Aorta (tissue), 5 donors: ENCODE measurements around the gene TRAF1. TPM values are rescaled to one million over a fixed set of nuclear protein-coding genes. Genes with fewer than 3 reads are reported as not detected.
A peak's percentile ranks its signal among the peaks of the same experiment; 100 is the strongest.

Source experiments
- ATAC-seq: fragments of 200-7000 bp; cut with Tn5 transposase; one replicate; pipeline ENCODE4 v1.9.1; 2022; ENCODE audit warnings: moderate library complexity; ENCODE audit not compliant: low FRiP score
- DNase-seq, 2 donors: peaks; one replicate each; pipeline ENCODE4 v3.0.0-alpha.2; 2020
- H3K27ac ChIP-seq, 2 donors: one replicate each; pipeline ENCODE4 v1.5.1; 2013; ENCODE audit warnings: low read length in 2 of 2, mild to moderate bottlenecking in 2 of 2, moderate library complexity in 2 of 2, control low read depth in 1 of 2, inconsistent platforms in 1 of 2, low read depth in 1 of 2
- H3K27me3 ChIP-seq, 2 donors: one replicate each; pipeline ENCODE4 v1.6.1; 2013; ENCODE audit warnings: control low read depth in 1 of 2, low read length in 1 of 2, mild to moderate bottlenecking in 1 of 2, moderate library complexity in 1 of 2; ENCODE audit not compliant: insufficient read depth in 2 of 2, control insufficient read depth in 1 of 2
- H3K36me3 ChIP-seq, 2 donors: one replicate each; pipeline ENCODE4 v1.6.1; 2013; ENCODE audit warnings: control low read depth in 1 of 2, low read length in 1 of 2, mild to moderate bottlenecking in 1 of 2; ENCODE audit not compliant: insufficient read depth in 2 of 2, control insufficient read depth in 1 of 2
- H3K4me1 ChIP-seq, 2 donors: one replicate each; pipeline ENCODE4 v1.6.1; 2013; ENCODE audit warnings: low read length in 2 of 2, control low read depth in 1 of 2, mild to moderate bottlenecking in 1 of 2, moderate library complexity in 1 of 2; ENCODE audit not compliant: insufficient read depth in 2 of 2, control insufficient read depth in 1 of 2
- H3K4me3 ChIP-seq, 2 donors: one replicate each; pipeline ENCODE4 v1.5.1; 2013; ENCODE audit warnings: low read length in 2 of 2, control low read depth in 1 of 2, mild to moderate bottlenecking in 1 of 2
- H3K9me3 ChIP-seq: one replicate; pipeline ENCODE4 v1.6.1; 2013; ENCODE audit warnings: mild to moderate bottlenecking, low read length; ENCODE audit not compliant: control insufficient read depth
- WGBS, 2 donors: extraction: QIAGEN DNeasy Blood & Tissue Kit; methylation state at CpG; one replicate each; pipeline ENCODE4 v1.1.7; 2013; 5-methylcytosine and 5-hydroxymethylcytosine counted together
- intact Hi-C, 2 donors: fragments of 100-400 bp; cut with DNase I; formaldehyde crosslinking; loops; one replicate each; pipeline versions ENCODE4 v1.14.2 to v1.15.0; 2022
- polyA plus RNA-seq, 2 donors: library from polyadenylated mRNA; stranded (reverse); fragments of 200-250 nt; gene quantifications; one replicate each; pipeline ENCODE4 v1.2.3, GENCODE V29; 2013
- total RNA-seq, 2 donors: library from RNA; stranded (reverse); fragmentation: NEBNext Ultra II Directional; extraction: Animal tissue kit (Norgen Biotek cat#: 25700); gene quantifications; one replicate each; pipeline ENCODE4 v1.2.1, GENCODE V29; 2021
- donor health status: healthy with polysubstance abuse.
- donor health status: Bipolar disorder and iron deficiency.
- donor health status: DM: no; HTN: no; CAD: no.
- donor health status: DM: no; HTN: no; CAD: no.
- donor health status: DM: yes; HTN: yes; CAD: no.

TRAF1 gene
- total and polyA plus RNA-seq, 4 donors: 10.5 to 43.3 (median 22.8) TPM

DNA sequence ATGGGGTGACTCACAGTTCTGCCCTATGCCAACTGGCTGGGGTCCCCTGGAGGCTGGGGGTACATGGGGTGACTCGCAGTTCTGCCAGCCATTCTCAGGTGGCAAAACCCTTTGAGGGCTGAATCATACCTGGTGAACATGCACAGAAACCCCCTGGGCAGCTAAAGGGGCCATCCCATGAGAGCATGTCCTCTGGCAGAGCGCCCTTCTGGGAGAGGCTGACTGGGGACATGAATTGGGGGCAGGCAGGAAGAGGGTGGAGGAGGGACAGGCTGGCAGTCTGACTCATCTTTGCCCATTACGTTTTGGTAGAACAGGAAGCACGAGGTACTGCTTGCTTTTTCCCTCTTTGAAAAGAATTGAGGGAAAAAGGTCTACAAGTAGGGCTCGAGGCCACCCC lies 16.7 kb downstream of the TRAF1 start:
- Histone ChIP-seq H3K27ac (peak overlapping the region in 1 of 2 donors; percentile 0), H3K36me3 (peaks cover 0 to 4% of the 10 kb centered on the region in 2 donors), H3K4me1 (peaks cover 0 to 4% of the 10 kb centered on the region in 2 donors), H3K27me3 (no peaks in the 10 kb centered on the region), H3K4me3 (no peak overlapping the region), H3K9me3 (no peaks in the 10 kb centered on the region)
- WGBS, 2 donors: 43 to 46% methylated on average over 5 of the region's 5 CpGs
- DNase-seq: no peak
- intact Hi-C loops: no loop called here
- ATAC-seq: no peak

DNA sequence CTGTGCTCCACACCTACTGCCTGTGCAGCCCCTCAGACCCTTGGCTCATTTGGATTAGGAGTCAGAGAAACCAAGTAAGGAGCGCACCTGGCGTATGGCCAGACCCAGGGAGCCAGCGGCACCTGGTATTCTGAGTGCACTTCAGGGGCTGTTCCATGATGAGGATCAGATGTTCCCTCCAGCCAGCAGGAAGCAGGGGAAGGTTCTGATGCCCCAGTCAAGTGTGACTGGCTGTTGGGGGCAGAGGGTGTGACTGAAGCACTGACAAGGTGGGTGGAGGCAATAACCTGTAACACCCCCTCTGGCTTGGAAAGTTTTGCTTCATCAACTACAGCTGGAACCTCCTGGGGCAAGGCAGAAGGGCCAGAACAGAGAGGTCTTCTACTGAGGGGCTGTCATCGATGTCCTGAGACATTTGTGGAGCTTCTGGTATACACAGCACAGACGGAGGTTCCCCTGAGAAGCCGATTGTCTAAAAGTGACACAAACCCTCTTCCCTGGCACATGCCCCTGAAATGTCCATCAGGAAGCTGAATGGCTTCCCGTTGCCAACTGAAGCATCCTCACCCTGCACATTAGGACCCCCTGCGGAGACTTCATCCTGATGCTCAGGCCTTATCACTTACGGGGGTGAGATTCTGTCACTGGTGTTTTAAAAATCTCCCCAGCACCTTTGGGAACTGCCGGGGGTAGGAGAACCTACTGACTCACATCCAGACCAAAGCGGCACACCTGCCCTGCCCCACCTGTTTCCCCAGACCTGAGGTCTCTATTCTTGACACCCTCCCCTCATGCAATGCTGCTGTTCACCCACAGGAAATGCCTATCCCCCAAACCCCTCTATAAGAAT lies 21.1 kb downstream of the TRAF1 start:
- H3K4me3 ChIP-seq: no peak overlapping the region
- H3K27ac ChIP-seq: no peak overlapping the region
- no peak for ATAC-seq
- H3K27me3 ChIP-seq: no peaks in the 10 kb centered on the region
- intact Hi-C loops: no loop called here
- H3K4me1 ChIP-seq: peaks cover 0 to 4% of the 10 kb centered on the region in 2 donors
- peaks cover 0 to 2% of the 10 kb centered on the region in 2 donors for H3K36me3 ChIP-seq
- H3K9me3 ChIP-seq: no peaks in the 10 kb centered on the region
- no peak for DNase-seq
- 87 to 90% methylated on average over 11 of the region's 11 CpGs for WGBS, 2 donors

GRCh38 chr9:120904978-120905301 lies 21.7 kb downstream of the TRAF1 start:
- intact Hi-C loops: no loop called here
- DNase-seq (no peak), ATAC-seq (no peak)
- WGBS, 2 donors: 94% methylated on average over 10 to 11 of the region's 11 CpGs
- Histone ChIP-seq H3K4me1 (no peaks in the 10 kb centered on the region), H3K36me3 (peaks cover 0 to 2% of the 10 kb centered on the region in 2 donors), H3K9me3 (no peaks in the 10 kb centered on the region), H3K4me3 (no peak overlapping the region), H3K27ac (no peak overlapping the region), H3K27me3 (no peaks in the 10 kb centered on the region)

GRCh38 chr9:120904061-120904977 lies 22.3 kb downstream of the TRAF1 start:
- Histone ChIP-seq H3K4me1 (no peaks in the 10 kb centered on the region), H3K4me3 (no peak overlapping the region), H3K27ac (no peak overlapping the region), H3K9me3 (no peaks in the 10 kb centered on the region), H3K27me3 (no peaks in the 10 kb centered on the region), H3K36me3 (peaks cover 0 to 2% of the 10 kb centered on the region in 2 donors)
- intact Hi-C loops: no loop called here
- no peak for DNase-seq
- 81 to 87% methylated on average over 16 of the region's 16 CpGs for WGBS, 2 donors
- no peak for ATAC-seq

- ATAC-seq (no peak), DNase-seq (no peak)
- WGBS, 2 donors: 70 to 78% methylated on average over 14 of the region's 14 CpGs
- no peaks in the 10 kb centered on the region for H3K9me3 ChIP-seq
- H3K4me3 ChIP-seq: no peak overlapping the region
- H3K4me1 ChIP-seq: no peaks in the 10 kb centered on the region
- peaks cover 0 to 2% of the 10 kb centered on the region in 2 donors for H3K36me3 ChIP-seq
- no peaks in the 10 kb centered on the region for H3K27me3 ChIP-seq
- no peak overlapping the region for H3K27ac ChIP-seq
- intact Hi-C loops: no loop called here
Observed at GRCh38 chr9:120902569-120903535, 23.7 kb downstream of the TRAF1 start.

DNA sequence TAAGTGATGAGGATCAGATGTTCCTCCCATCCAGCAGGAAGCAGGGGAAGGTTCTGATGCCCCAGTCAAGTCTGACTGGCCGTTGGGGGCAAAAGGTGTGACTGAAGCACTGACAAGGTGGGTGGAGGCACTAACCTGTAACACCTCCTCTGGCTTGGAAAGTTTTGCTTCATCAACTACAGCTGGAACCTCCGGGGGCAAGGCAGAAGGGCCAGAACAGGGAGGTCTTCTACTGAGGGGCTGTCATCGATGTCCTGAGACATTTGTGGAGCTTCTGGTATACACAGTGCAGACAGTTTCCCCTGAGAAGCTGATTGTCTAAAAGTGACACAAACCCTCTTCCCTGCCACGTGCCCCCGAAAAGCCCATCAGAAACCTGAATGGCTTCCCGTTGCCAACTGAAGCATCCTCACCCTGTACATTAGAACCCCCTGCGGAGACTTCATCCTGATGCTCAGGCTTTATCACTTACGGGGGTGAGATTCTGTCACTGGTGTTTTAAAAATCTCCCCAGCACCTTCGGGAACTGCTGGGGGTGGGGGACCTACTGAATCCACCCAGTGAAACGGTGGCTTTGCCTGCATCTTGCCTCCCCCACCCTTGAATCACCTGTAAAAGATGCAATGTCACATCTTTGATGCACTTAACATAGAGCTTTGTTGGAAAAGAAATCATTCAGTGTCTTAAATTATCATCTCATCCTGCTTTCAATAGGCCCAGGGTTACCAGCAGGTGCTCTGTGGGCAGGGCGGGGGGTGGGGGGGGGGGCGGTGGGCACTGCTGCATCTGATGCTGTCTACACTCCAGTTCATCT lies 24.6 kb downstream of the TRAF1 start:
- intact Hi-C loops: no loop called here
- WGBS, 2 donors: 88% methylated on average over 12 of the region's 12 CpGs

GRCh38 chr9:120900824-120901223 lies 25.8 kb downstream of the TRAF1 start:
- Histone ChIP-seq H3K4me1 (no peaks in the 10 kb centered on the region), H3K4me3 (no peak overlapping the region), H3K27ac (no peak overlapping the region), H3K9me3 (no peaks in the 10 kb centered on the region), H3K36me3 (peaks cover 0 to 2% of the 10 kb centered on the region in 2 donors), H3K27me3 (no peaks in the 10 kb centered on the region)
- intact Hi-C loops: no loop called here
- DNase-seq (no peak), ATAC-seq (no peak)
- 36 to 40% methylated on average over 3 of the region's 3 CpGs for WGBS, 2 donors

More for the DNA sequence above, 24.6 kb downstream of the TRAF1 start:
- peaks cover 0 to 2% of the 10 kb centered on the region in 2 donors for H3K36me3 ChIP-seq
- no peaks in the 10 kb centered on the region for H3K4me1 ChIP-seq
- H3K27me3 ChIP-seq: no peaks in the 10 kb centered on the region
- no peak overlapping the region for H3K4me3 ChIP-seq
- DNase-seq (no peak), ATAC-seq (no peak)
- no peak overlapping the region for H3K27ac ChIP-seq
- no peaks in the 10 kb centered on the region for H3K9me3 ChIP-seq
